SH-SY5Y (cell line): ENCODE data around the gene CAMK2N2.

Source experiments
- GATA2 ChIP-seq: IDR thresholded peaks from 2 replicates; pipeline ENCODE4 v1.6.1; 2011; ENCODE audit warnings: mild to moderate bottlenecking, low read depth, low read length
- GATA3 ChIP-seq: IDR thresholded peaks from 2 replicates; pipeline ENCODE4 v1.6.1; 2011; ENCODE audit warnings: low read depth, mild to moderate bottlenecking, low read length, moderate library complexity

DNA sequence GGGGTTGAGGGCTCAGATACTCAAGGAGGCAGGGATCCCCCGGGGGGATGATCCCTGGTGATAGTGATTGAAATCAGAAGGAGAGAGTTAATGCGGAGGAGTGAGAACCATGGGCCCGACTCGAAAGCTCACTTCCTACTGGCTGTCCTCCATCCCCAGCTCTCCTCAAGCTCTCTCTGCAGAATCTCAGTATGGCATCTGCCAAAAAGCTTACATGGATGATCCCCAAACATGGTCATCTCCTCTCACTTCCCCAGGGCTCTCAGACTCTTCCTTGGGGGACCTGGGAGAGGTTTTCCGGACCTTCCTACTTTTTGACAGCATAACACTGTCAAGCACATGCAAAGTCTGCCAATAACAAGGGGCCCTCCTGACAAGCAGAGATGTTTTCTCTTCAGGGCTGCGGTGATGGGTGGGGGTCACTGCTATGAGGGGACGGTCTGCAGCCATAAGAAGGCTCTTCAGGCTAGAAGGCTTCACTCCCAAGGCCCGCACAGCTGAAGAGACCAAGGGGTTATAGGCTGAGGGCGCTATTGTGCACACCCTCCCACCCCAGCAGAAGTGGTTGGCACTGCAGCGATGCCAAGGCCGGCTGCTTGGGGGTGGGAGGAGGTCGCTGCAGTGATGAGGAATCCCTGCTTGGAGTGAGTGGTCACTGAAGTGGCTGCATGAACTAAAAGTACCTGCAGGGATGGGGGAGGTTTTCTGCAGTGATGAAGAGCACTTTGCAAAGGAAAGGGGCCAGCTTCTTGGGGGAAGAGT, 32.8 kb downstream of the CAMK2N2 start:
- no peak for TF ChIP-seq GATA2
- no peak for TF ChIP-seq GATA3
